NB4 (cell line): ENCODE results near the gene SNAP29.

ENCODE experiments used
- CTCF ChIP-seq: IDR thresholded peaks from one replicate; pipeline ENCODE4 v1.5.1; 2012; ENCODE audit warnings: low read depth, low read length
- POLR2A ChIP-seq: IDR thresholded peaks from 2 replicates; pipeline ENCODE4 v1.6.1; 2011; ENCODE audit warnings: mild to moderate bottlenecking; ENCODE audit not compliant: insufficient read length; ENCODE audit errors: extremely low read depth

GRCh38 chr22:20834206-20834605 lies 24.6 kb upstream of the SNAP29 start:
- TF ChIP-seq POLR2A (no peak), CTCF (no peak)
